GM18951 (cell line): ENCODE measurements around the gene ZMIZ1.

ENCODE experiments used
- POLR2A ChIP-seq: IDR thresholded peaks from 4 replicates; pipeline ENCODE4 v1.6.1; 2011; ENCODE audit warnings: mild to moderate bottlenecking; ENCODE audit not compliant: insufficient read length, insufficient read depth; ENCODE audit errors: extremely low read depth
- in situ Hi-C: fragments of 300-500 bp; cut with MboI; formaldehyde crosslinking; loops from one replicate; pipeline ENCODE4 v1.12.0; 2022; ENCODE audit warnings: low sequenced_read_pairs, mixed read lengths, inconsistent platforms; ENCODE audit not compliant: unreplicated experiment

ZMIZ1 gene

GRCh38 chr10:79244841-79245504 lies 176.2 kb downstream of the ZMIZ1 start:
- in situ Hi-C loops: no loop called here
- no peak for TF ChIP-seq POLR2A

- in situ Hi-C loops: no loop called here
- TF ChIP-seq POLR2A: no peak
These were observed 176.9 kb downstream of the ZMIZ1 start for GRCh38 chr10:79245539-79246208.

- in situ Hi-C loops: no loop called here
- TF ChIP-seq POLR2A: no peak
These were observed 177.4 kb downstream of the ZMIZ1 start for GRCh38 chr10:79246209-79246581.

GRCh38 chr10:79246606-79247275 lies 178.0 kb downstream of the ZMIZ1 start:
- no peak for TF ChIP-seq POLR2A
- in situ Hi-C loops: no loop called here

- in situ Hi-C loops: no loop called here
- TF ChIP-seq POLR2A: no peak
These were observed 178.8 kb downstream of the ZMIZ1 start for GRCh38 chr10:79247373-79248137.

- TF ChIP-seq POLR2A: peak; percentile 31
- in situ Hi-C loops: no loop called here
These were observed 179.8 kb downstream of the ZMIZ1 start for GRCh38 chr10:79248341-79249185.

GRCh38 chr10:79249186-79250121 lies 180.7 kb downstream of the ZMIZ1 start:
- in situ Hi-C loops: no loop called here
- no peak for TF ChIP-seq POLR2A

- peak; percentile 29 for TF ChIP-seq POLR2A
- in situ Hi-C loops: no loop called here
These were observed 181.5 kb downstream of the ZMIZ1 start for GRCh38 chr10:79250259-79250658.

GRCh38 chr10:79252450-79252849 lies 183.7 kb downstream of the ZMIZ1 start:
- TF ChIP-seq POLR2A: no peak
- in situ Hi-C loops: no loop called here

- TF ChIP-seq POLR2A: no peak
- in situ Hi-C loops: no loop called here
These were observed 184.2 kb downstream of the ZMIZ1 start for GRCh38 chr10:79252971-79253370.

- TF ChIP-seq POLR2A: no peak
- in situ Hi-C loops: no loop called here
These were observed 184.9 kb downstream of the ZMIZ1 start for GRCh38 chr10:79253704-79254103.
